ENCODE results near the gene TLE2. TPM values are rescaled to one million over a fixed set of nuclear protein-coding genes. Genes with fewer than 3 reads are reported as not detected.

The TLE2 gene
- total RNA-seq, 1 donor from 2014 or later, result 23.3 TPM

- H3K4me3 ChIP-seq (ENCODE audit: low read depth, low read length), result no peak overlapping the region
- DNase-seq (ENCODE audit: low read depth), result no peak
- peaks cover 17% of the 10 kb centered on the region for H3K27me3 ChIP-seq (ENCODE audit: control insufficient read depth, insufficient read depth, low read length)
- H3K36me3 ChIP-seq (ENCODE audit: control insufficient read depth, insufficient read depth, low read length), result no peaks in the 10 kb centered on the region
- TF ChIP-seq CTCF (IDR thresholded peaks at IDR 0.05; ENCODE audit: insufficient read depth, low read length, poor library complexity, severe bottlenecking), result no peak
Observed at GRCh38 chr19:3003046-3003445, 26.0 kb downstream of the TLE2 start.

- no peak for DNase-seq (ENCODE audit: low read depth)
- Histone ChIP-seq H3K36me3 (ENCODE audit: control insufficient read depth, insufficient read depth, low read length) (no peaks in the 10 kb centered on the region), H3K27me3 (ENCODE audit: control insufficient read depth, insufficient read depth, low read length) (peaks cover 16% of the 10 kb centered on the region), H3K4me3 (ENCODE audit: low read depth, low read length) (no peak overlapping the region)
- no peak for TF ChIP-seq CTCF (IDR thresholded peaks at IDR 0.05; ENCODE audit: insufficient read depth, low read length, poor library complexity, severe bottlenecking)
Observed at GRCh38 chr19:3001235-3001800, 27.8 kb downstream of the TLE2 start.

- peaks cover 3% of the 10 kb centered on the region for H3K27me3 ChIP-seq (ENCODE audit: control insufficient read depth, insufficient read depth, low read length)
- no peak for TF ChIP-seq CTCF (IDR thresholded peaks at IDR 0.05; ENCODE audit: insufficient read depth, low read length, poor library complexity, severe bottlenecking)
- no peak overlapping the region for H3K4me3 ChIP-seq (ENCODE audit: low read depth, low read length)
- no peak for DNase-seq (ENCODE audit: low read depth)
- no peaks in the 10 kb centered on the region for H3K36me3 ChIP-seq (ENCODE audit: control insufficient read depth, insufficient read depth, low read length)
Observed at GRCh38 chr19:2998642-2999041, 30.4 kb downstream of the TLE2 start.

- TF ChIP-seq CTCF (IDR thresholded peaks at IDR 0.05; ENCODE audit: insufficient read depth, low read length, poor library complexity, severe bottlenecking), result no peak
- no peak overlapping the region for H3K4me3 ChIP-seq (ENCODE audit: low read depth, low read length)
- peaks cover 3% of the 10 kb centered on the region for H3K27me3 ChIP-seq (ENCODE audit: control insufficient read depth, insufficient read depth, low read length)
- DNase-seq (ENCODE audit: low read depth), result no peak
- no peaks in the 10 kb centered on the region for H3K36me3 ChIP-seq (ENCODE audit: control insufficient read depth, insufficient read depth, low read length)
Observed at GRCh38 chr19:2997720-2998119, 31.4 kb downstream of the TLE2 start.

GRCh38 chr19:2994588-2995131 is 34.4 kb downstream of the TLE2 start:
- peaks cover 3% of the 10 kb centered on the region for H3K27me3 ChIP-seq (ENCODE audit: control insufficient read depth, insufficient read depth, low read length)
- TF ChIP-seq CTCF (IDR thresholded peaks at IDR 0.05; ENCODE audit: insufficient read depth, low read length, poor library complexity, severe bottlenecking), result no peak
- no peaks in the 10 kb centered on the region for H3K36me3 ChIP-seq (ENCODE audit: control insufficient read depth, insufficient read depth, low read length)
- no peak overlapping the region for H3K4me3 ChIP-seq (ENCODE audit: low read depth, low read length)
- DNase-seq (ENCODE audit: low read depth), result no peak

- DNase-seq (ENCODE audit: low read depth), result no peak
- no peak for TF ChIP-seq CTCF (IDR thresholded peaks at IDR 0.05; ENCODE audit: insufficient read depth, low read length, poor library complexity, severe bottlenecking)
- no peak overlapping the region for H3K4me3 ChIP-seq (ENCODE audit: low read depth, low read length)
Observed at GRCh38 chr19:2993579-2993978, 35.5 kb downstream of the TLE2 start.

More at GRCh38 chr19:2993579-2993978, 35.5 kb downstream of the TLE2 start:
- Histone ChIP-seq H3K36me3 (ENCODE audit: control insufficient read depth, insufficient read depth, low read length) (no peaks in the 10 kb centered on the region), H3K27me3 (ENCODE audit: control insufficient read depth, insufficient read depth, low read length) (peaks cover 7% of the 10 kb centered on the region)

Measured in kidney epithelial cell (primary cell).